Measurements from ENCODE around the gene ITGAD. TPM values are rescaled to one million over a fixed set of nuclear protein-coding genes. Genes with fewer than 3 reads are reported as not detected.

The ITGAD gene
- total and polyA plus RNA-seq, 2 of the 13 experiments (the other 11 are each of a cell fraction or from before 2014, with no cell fraction given), result not detected

GRCh38 chr16:31386157-31386984 lies 6.8 kb upstream of the ITGAD start:
- intact Hi-C loops (cut with micrococcal nuclease; ENCODE audit: unreplicated experiment), result no loop called here
- H4K20me1 ChIP-seq (ENCODE audit: insufficient read depth, low read length), result no peaks in the 10 kb centered on the region
- DNase-seq (ENCODE audit: low spot score) (no peak), FAIRE-seq (no peak), ATAC-seq (peak; percentile 63)
- ChIA-PET POLR2A (no interaction called here), CTCF (ENCODE audit: low intra/inter-chr PET ratio, low total read pairs) (no interaction called here)
- TF ChIP-seq RFX3 (CRISPR knock-in tag; IDR thresholded peaks at IDR 0.05) (peak; percentile 49; the same call in 1 of the 2 replicates), HDAC1 (CRISPR knock-in tag; IDR thresholded peaks at IDR 0.05) (no peak), RFX1 (IDR thresholded peaks at IDR 0.05) (peak; percentile 29; the same call in 1 of the 2 replicates)
- 6% methylated on average over 5 of the region's 6 CpGs for WGBS (ENCODE audit: low lambda C conversion rate)
- H3K9ac ChIP-seq (ENCODE audit: insufficient read depth, low read depth, low read length), result no peak overlapping the region
- H3K27ac ChIP-seq (ENCODE audit: extremely low read length, insufficient read depth, low read length), result no peak overlapping the region
- H3K79me2 ChIP-seq (ENCODE audit: insufficient read depth, low read length), result no peaks in the 10 kb centered on the region
- no peak overlapping the region for H3K4me2 ChIP-seq (ENCODE audit: low read depth, low read length)
- BruUV-seq (replicated peaks), result no TSS peak
- H2AFZ ChIP-seq (ENCODE audit: low read length), result no peak overlapping the region
- no peak overlapping the region for H3K4me3 ChIP-seq (replicated peaks in 1 of 3; ENCODE audit: insufficient read depth in 1 of 3, low read depth in 2 of 3, low read length in 3 of 3)
- no peaks in the 10 kb centered on the region for H3K9me3 ChIP-seq (ENCODE audit: low read length)
- in situ Hi-C loops (cut with HindIII; ENCODE audit: extremely low pct_ligation_motif_present, low pct_unique_long_range_greater_than_20kb), result no loop called here
- peaks cover 9% of the 10 kb centered on the region for H3K4me1 ChIP-seq (ENCODE audit: insufficient read depth, low read length)
- H3K27me3 ChIP-seq (ENCODE audit: control insufficient read depth in 1 of 2, insufficient read depth in 2 of 2, low read length in 2 of 2), result peaks cover 1 to 6% of the 10 kb centered on the region in 2 experiments; a peak in 2 of 5 replicates
- H3K36me3 ChIP-seq (replicated peaks in 1 of 2; ENCODE audit: control insufficient read depth in 1 of 2, insufficient read depth in 2 of 2, low read length in 2 of 2), result no peaks in the 10 kb centered on the region

GRCh38 chr16:31388535-31388934 lies 4.6 kb upstream of the ITGAD start:
- POLR2A ChIA-PET, result no interaction called here
- Histone ChIP-seq H4K20me1 (ENCODE audit: insufficient read depth, low read length) (no peaks in the 10 kb centered on the region), H3K27ac (ENCODE audit: extremely low read length, insufficient read depth, low read length) (no peak overlapping the region), H3K9ac (ENCODE audit: insufficient read depth, low read depth, low read length) (no peak overlapping the region), H3K79me2 (ENCODE audit: insufficient read depth, low read length) (no peaks in the 10 kb centered on the region), H3K27me3 (ENCODE audit: control insufficient read depth in 1 of 2, insufficient read depth in 2 of 2, low read length in 2 of 2) (peaks cover 0 to 12% of the 10 kb centered on the region in 2 experiments; a peak in 2 of 5 replicates), H3K36me3 (replicated peaks in 1 of 2; ENCODE audit: control insufficient read depth in 1 of 2, insufficient read depth in 2 of 2, low read length in 2 of 2) (no peaks in the 10 kb centered on the region), H3K4me3 (replicated peaks in 1 of 3; ENCODE audit: insufficient read depth in 1 of 3, low read depth in 2 of 3, low read length in 3 of 3) (no peak overlapping the region), H3K4me2 (ENCODE audit: low read depth, low read length) (no peak overlapping the region), H3K9me3 (ENCODE audit: low read length) (no peaks in the 10 kb centered on the region), H2AFZ (ENCODE audit: low read length) (no peak overlapping the region), H3K4me1 (ENCODE audit: insufficient read depth, low read length) (peaks cover 9% of the 10 kb centered on the region)
- BruUV-seq (replicated peaks), result no TSS peak
- ATAC-seq, result no peak
- CTCF ChIA-PET (ENCODE audit: low intra/inter-chr PET ratio, low total read pairs), result no interaction called here
- DNase-seq (ENCODE audit: low spot score), result no peak
- TF ChIP-seq LBX2 (CRISPR knock-in tag; IDR thresholded peaks at IDR 0.05; ENCODE audit: borderline replicate concordance) (no peak), ARNT2 (CRISPR knock-in tag; IDR thresholded peaks at IDR 0.05; ENCODE audit: low read depth) (no peak), BRF2 (CRISPR knock-in tag; IDR thresholded peaks at IDR 0.05) (no peak), HDAC6 (IDR thresholded peaks at IDR 0.05; ENCODE audit: low read depth, low read length) (no peak), ZNF468 (CRISPR knock-in tag; IDR thresholded peaks at IDR 0.05) (no peak), ZNF704 (CRISPR knock-in tag; IDR thresholded peaks at IDR 0.05; ENCODE audit: borderline replicate concordance) (no peak), MEF2D (CRISPR knock-in tag; IDR thresholded peaks at IDR 0.05) (no peak), FOXM1 (CRISPR knock-in tag; IDR thresholded peaks at IDR 0.05) (no peak)
- intact Hi-C loops (cut with micrococcal nuclease; ENCODE audit: unreplicated experiment) (no loop called here), in situ Hi-C loops (cut with HindIII; ENCODE audit: extremely low pct_ligation_motif_present, low pct_unique_long_range_greater_than_20kb) (no loop called here)
- FAIRE-seq, result no peak
- 0% methylated on average over 2 of the region's 2 CpGs for WGBS (ENCODE audit: low lambda C conversion rate)

Measured in HepG2 (cell line).